GM18909 (cell line): ENCODE results near the gene KIF24.
"Not testable (repeated sequence)": the region's sequence is repeated elsewhere in the genome, so short reads cannot be mapped to it uniquely, and the experiment has no call there.

ENCODE experiments used
- ATAC-seq: cut with Tn5 transposase; IDR thresholded peaks from one replicate; pipeline ENCODE4 v1.9.1; 2021; ENCODE audit warnings: mild to moderate bottlenecking; ENCODE audit not compliant: unreplicated experiment, poor library complexity

The KIF24 gene, protein sequence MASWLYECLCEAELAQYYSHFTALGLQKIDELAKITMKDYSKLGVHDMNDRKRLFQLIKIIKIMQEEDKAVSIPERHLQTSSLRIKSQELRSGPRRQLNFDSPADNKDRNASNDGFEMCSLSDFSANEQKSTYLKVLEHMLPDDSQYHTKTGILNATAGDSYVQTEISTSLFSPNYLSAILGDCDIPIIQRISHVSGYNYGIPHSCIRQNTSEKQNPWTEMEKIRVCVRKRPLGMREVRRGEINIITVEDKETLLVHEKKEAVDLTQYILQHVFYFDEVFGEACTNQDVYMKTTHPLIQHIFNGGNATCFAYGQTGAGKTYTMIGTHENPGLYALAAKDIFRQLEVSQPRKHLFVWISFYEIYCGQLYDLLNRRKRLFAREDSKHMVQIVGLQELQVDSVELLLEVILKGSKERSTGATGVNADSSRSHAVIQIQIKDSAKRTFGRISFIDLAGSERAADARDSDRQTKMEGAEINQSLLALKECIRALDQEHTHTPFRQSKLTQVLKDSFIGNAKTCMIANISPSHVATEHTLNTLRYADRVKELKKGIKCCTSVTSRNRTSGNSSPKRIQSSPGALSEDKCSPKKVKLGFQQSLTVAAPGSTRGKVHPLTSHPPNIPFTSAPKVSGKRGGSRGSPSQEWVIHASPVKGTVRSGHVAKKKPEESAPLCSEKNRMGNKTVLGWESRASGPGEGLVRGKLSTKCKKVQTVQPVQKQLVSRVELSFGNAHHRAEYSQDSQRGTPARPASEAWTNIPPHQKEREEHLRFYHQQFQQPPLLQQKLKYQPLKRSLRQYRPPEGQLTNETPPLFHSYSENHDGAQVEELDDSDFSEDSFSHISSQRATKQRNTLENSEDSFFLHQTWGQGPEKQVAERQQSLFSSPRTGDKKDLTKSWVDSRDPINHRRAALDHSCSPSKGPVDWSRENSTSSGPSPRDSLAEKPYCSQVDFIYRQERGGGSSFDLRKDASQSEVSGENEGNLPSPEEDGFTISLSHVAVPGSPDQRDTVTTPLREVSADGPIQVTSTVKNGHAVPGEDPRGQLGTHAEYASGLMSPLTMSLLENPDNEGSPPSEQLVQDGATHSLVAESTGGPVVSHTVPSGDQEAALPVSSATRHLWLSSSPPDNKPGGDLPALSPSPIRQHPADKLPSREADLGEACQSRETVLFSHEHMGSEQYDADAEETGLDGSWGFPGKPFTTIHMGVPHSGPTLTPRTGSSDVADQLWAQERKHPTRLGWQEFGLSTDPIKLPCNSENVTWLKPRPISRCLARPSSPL (N-terminal part only)

DNA sequence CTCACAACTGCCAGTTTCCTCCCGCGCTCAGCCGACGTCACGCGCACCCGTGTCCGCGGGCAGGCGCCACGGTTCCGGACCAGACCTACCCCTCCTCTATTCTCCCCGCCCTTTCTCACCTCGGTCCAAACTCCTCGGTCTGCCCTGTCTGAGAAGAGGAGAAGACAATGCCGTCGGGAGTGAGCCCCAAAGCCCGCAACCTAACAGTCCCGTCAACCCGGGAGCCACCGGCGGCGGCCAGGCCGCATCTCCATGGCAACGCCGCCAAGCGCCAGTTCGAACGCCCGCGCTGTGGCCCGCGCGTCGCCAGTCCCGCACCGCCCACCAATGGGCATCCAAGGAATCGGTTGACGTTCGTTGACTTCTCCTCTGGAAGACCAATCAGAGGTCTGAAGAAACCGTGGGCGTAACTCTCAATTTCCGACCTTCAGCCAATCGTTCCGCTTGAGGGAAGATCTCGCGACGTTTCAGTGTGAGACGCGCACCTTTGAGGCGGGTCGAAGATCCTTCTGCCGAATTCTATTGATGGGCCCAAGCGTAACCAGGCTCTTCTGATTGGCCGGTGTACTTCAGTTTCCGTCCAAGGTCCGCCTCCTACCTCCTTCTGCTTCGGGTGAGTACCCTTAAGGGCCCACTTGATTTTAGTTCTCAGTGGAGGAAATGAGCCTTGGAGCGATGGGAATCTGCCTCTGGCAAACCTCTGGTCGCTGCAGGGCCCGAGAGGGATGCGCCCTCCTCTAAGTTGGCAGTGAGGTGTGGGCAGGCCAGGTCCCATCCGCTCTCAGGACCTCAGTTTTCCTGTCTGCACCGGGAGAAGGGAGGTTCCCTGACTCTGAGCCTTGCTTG lies at the start of gene KIF24, which contains the start of gene NUDT2:
Gene KIF24 (minus strand): TSS at position 282 of the 846 bp plus-strand sequence. CDS start 17,922 bp downstream, outside the sequence.
Gene NUDT2 (plus strand): TSS at position 583 of the 846 bp plus-strand sequence. CDS start 9,471 bp downstream, outside the sequence.
- ATAC-seq: peak; percentile 95

DNA sequence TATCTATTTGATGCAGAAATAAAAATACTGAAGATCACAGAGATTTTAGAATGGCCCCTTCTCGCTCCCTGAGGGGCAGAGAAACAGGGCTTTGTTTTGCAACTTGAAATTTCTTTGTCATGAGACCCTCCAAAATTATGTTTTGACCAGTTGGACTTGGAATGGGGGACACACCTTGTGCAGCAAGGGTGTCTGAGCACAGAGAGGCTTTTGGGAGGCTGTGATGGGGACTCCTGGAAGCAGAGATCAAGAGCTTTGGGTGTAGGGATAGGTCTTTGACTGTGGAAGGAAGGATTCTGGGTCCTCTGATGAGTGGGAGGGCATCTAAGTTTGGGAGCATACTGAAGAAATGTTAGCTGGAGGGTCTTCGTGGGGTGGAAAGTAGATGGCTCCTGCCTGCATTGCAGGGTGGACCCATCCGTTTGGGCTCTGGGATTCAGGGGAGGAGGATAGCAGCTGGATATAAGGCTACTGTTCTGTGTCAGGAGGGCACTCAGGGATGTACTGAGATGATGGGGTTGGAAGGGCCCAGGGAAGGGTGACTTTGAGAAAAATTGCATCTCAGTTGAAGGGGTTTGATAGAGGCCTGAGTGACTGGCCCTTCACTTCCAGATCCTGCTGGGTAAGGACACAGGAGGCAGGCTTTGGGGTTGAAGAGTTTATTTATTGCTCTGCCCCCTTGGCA lies 49.5 kb upstream of the KIF24 start:
- no peak for ATAC-seq

DNA sequence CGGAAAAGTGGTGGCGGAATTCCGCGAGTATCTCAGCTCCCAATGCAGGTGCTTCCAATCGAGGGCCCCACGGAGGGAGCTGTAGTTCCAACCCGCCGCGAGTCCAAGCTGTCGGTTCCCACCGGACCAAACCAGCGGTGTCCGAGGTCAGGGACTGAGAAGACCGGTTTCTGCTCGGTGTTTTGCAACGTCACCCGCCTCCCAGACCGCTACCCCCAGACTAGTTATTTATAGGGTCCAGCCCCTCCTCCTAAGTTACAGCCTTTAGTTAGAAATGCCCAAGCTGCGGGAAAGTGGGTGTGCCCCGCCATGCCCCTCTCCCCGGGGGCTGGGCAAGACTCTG lies 48.3 kb upstream of the KIF24 start:
- no peak for ATAC-seq

DNA sequence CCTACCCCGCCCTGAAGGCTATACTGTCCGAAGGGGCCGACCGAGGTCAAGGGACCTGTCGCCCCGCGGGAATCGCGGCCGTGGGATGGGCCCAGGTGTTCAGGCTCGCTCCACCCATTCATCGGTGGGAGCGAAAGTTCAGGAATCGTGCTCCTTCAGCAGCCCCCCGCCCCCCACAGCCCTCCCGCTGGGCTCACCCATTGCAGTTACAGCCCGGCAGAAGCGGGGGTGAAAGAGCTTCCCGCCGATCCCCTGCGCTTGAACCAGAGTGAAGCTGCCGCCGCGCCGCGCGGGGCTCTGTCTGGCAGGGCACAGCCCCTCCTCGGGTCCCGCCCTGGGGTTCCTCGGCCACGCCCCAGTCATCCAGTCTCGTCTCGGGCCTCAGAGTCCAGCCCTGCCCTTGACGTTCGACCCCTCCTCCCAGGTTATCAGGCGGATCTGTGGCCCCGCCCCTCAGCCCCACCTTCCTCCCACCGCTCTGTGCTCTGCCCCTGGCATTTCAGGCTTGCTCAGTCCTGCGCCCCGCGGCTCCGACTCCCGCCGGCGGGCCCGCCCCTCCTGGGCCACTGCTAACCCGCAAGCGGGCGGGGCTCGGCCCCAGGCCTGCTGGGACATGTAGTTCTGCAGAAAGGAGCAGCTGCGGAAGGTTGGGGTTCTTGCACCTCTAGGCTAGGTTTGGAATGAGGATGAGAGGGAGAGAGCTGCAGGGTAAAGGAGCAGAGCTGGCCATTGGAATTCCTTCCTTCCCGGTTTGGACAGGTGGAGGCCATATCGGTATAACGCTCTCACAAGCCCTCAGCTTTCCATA lies 47.7 kb upstream of the KIF24 start, which contains the start of gene MYORG:
Gene MYORG (minus strand): TSS at position 303 of the 808 bp plus-strand sequence. CDS start 3,955 bp downstream, outside the sequence.
- ATAC-seq: peak; percentile 84

DNA sequence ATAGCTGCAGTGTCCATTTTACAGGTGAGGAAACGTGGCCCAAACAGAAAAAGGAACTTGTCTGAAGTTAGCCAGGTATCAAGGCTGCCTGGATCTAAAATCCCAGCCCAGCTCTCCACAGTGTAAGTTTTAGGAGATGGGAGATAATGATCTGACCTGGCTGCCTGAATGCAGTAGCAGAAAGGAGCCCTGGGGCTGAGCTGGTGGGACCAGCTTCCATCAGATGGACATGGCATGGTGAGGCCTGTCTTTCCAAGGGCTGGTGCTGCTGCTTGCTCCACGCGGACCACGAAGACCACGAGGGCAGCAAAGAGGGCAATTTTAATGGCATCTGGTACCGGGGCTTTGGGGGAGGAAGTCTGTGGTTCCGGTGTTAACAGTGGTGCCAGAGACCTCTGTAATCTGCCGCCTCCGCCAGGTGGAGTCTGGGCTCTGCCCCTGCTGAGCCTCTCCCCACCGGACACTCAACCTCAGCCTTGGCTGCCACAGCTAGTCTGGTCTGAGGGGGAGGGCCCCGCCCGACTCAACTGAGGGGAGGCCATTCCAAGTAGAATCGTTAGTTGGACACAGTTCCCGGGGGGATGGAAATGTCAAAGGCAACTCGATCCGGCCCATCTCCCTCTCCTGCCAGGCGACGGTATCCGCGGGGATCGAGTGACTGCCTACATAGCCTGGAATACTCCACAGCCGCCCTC lies 47.0 kb upstream of the KIF24 start:
- peak; percentile 29 for ATAC-seq

DNA sequence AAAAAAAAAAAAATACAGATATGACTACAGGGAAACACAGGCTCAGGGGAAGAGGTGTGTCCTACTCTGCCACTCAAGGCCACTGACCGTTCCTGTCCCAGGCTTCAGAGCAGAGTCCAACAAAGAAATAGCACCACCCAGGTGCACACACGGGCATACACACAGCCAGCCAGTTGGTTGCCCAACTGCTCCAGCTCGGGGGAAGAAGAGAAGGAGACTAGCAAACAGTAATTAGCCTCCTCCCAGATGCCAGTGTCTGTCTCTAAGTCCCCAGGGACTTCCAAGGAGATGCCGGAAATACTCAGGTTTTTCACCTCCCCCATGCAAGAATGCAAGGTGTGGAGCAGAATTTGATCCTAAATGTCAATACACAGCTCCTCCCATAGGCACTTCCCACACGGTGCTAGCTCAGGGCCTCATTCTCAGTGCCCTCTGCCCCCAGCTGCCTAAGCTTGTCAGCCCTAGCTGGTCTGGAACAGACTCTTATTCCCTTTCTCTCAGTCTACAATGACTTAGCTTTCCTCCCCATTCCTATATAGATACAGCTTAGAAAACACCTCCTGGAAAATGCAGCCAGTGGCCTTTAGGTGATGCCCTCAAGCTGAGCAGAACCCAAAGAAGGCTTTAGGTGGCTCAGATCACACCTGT lies 46.0 kb upstream of the KIF24 start:
- ATAC-seq: no peak

DNA sequence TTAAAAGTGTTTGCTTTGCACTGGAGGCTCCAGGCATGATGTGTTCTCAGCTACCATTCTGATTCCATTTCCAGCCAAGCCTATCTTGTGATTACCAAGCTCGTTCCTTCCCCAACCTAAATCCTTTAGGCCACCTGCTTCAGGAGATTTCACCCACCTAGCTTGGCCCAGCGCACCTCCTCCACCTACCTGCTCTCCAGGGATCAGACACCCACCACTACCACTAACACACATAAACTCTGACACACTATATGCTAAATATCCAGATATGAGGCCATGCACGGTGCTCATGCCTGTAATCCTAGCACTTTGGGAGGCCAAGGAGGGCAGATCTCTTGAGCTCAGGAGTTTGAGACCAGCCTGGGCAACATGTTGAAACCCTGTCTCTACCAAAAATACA lies 45.3 kb upstream of the KIF24 start:
- no peak for ATAC-seq

DNA sequence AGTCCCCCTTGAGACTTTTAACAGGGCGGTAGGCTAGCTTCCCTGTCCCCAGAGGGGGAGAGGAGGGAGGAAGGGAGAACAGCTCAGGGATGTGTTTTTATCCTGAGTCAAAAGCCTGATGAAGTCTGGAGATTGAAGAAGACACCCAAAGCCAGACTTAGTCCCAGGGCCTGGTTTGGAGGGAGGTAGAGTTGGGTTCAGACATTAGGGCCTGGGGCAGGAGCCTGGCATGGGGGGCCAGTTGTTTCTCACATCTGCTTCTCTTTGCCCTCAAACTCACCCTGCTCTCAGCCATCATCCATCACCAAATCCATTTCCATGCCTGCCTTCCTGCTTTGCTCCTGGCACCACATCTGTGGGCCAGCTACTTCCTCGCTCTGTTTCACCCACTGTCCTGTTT lies 44.7 kb upstream of the KIF24 start:
- no peak for ATAC-seq

DNA sequence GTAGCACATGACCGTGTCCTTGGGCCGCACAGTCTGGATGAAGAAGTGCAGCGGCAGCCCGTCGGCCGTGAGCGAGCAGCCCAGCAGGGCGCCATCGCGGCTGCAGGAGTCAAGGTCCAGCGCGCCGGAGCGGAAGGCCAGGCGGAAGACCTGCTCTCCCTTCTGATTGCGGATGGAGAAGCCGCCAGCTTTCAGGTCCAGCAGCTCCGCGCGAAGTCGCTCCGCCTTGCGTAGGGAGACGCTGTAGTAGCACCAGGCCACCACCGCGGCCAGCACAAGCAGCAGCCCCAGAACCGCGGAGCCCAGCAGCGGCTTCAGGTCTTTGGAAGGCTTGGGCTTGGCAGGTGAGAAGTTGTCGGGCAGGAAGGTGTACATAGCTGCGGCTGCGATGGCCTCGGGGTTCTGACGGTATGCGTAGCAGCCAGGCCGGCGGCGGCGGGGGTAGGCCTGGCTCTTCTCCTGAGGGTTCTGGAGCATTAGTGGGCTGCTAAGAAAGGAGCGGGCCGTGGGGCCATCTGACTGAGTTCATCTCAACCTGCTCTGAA lies 43.5 kb upstream of the KIF24 start:
- no peak for ATAC-seq

DNA sequence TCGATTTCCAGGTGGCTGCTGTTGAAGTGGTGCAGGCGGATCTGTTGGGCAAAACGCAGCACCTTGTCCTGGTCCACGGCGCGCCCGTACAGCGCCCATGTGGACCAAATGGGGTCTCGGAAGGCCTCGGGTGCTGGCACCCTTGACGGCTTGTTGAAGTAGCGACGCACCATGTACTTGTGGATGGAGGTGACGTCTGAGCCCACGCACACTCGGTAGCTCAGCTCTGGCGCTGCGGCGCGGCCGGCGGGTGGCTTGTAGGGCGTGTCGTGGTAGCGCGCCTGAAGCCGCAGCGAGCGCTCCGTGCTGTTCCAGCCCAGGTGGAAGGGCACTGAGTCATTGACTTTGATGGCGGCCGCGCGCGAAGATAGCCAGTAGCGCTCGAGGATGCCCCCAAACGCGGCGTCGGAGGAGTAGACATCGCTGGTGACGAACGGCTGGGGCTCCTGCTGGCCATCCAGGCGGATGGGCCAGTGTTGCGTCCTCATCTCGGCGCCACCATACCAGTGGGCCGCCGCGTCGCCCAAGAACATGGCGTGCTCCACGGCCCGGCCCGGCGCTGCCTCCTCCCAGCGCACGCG lies 42.9 kb upstream of the KIF24 start:
- no peak for ATAC-seq

DNA sequence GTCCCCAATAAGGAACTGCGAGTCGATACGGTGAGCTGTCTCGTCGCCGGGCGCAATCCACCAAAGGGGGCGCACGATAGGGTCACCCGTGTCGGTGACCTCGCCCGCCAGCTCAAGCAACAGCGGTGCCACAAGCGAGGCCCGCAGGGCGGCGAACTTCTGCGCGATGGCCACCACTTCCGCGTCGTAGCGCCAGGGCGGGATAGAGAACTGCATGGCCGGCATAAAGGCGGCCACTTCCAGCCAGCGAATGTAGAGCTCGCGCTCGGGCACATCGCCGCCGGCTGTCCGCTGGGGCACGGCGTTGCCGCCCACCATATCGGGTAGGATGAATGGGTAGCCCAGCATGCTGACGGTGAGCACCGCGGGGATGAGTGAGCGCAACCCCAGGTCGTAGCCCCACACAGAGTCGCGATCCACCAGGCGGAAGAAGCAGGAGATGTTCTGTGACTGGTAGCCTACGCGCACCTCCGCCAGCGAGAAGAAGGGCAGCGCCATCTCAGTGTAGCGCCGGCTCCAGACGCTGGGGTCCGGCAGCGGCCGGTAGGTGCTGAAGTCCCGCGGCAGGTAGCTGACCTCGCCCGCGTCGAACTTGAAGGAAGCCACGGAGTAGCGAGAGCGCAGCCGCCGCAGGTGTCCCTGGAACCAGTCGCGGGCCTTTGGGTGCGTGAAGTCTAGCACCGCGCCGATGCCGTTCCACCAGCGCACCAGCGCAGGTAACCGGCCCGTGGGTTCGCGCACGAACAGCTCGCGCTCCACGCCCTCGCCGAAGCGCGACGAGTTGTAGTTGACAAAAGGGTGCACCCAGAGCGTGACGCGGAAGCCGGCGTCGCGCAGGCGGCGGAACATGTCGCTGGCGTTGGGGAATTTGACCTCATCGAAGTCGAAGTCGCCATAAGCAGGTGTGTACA lies 42.2 kb upstream of the KIF24 start:
- no peak for ATAC-seq

DNA sequence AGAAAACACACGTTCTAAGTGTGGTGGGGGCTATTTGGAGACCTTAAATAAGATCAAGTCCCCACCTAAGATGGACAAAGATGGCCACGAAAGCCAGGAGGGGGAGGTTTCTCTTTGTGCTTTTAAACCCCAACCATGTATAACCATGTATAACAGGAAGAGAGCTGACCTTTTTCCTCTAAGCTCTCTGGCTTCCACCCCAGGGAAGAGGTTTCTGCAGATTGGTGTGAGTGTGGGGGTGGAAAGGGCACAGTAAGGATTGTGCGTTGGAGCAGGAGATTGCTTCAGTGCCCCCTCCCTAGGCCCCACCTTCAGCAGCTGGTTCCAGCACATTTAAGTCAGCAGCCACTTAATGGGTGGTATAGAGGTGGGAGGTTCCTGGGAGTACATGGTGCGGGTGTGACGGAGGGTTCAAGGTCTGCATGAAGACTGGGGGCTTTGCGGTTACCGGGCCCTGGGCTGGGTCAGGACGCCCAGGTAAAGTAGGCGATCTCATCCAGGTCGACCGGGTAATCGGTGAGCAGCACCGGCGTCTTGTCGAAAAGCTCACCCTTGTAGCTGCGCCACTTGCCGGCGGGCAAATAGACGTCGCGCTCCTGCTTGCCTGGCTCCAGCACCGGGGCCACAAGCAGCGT lies 41.4 kb upstream of the KIF24 start:
- ATAC-seq: no peak

DNA sequence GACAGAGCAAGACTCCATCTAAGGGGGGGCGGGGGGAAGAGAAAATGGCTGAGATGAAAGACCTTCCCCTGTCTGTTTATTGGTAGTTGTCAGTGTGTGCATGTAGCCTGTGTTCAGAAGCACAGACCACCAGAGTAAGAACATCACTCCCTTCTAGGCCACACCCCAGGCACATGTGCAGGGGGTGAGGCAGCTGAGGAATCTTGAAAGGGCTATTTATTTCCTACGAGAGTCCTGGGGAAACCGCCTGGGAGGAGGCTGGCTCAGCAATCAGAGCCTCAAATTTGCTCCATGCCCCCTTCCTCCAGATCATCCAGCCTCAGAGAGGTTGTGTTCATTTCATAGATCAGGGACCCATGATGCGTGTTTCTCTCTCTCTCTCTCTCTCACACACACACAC lies 40.6 kb upstream of the KIF24 start:
- no peak for ATAC-seq

DNA sequence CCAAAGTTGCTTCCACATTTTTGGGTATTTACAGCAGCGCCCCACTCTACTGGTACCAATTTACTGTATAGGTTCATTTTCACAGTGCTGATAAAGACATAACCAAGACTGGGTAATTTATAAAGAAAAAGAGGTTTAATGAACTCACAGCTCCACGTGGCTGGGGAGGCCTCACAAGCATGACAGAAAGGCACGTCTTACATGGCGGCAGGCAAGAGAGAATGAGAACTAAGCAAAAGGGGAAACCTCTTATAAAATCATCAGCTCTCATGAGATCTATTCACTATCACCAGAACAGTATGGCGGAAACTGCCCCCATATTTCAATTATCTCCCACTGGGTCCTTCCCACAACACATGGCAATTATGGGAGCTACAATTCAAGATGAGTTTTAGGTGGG lies 39.7 kb upstream of the KIF24 start:
- ATAC-seq: not testable (repeated sequence)
